OCI-LY7 (cell line): Measurements from ENCODE around the gene SGMS2. TPM values are rescaled to one million over a fixed set of nuclear protein-coding genes. Genes with fewer than 3 reads are reported as not detected.

Experiments used
- BruUV-seq: library from RNA; stranded (reverse); fragments of 400-500 nt; replicated peaks from 2 replicates; lab custom pipeline; 2021; lab: Mats Ljungman, UMichigan
- CTCF ChIA-PET: fragments of 300-600 bp; sonication (Branson Sonifier 250); formaldehyde crosslinking; loops from one replicate; lab custom pipeline; 2022; ENCODE audit warnings: antibody characterized with exemption; ENCODE audit not compliant: unreplicated experiment; lab: Charles Lee
- POLR2A ChIA-PET: fragments of 300-600 bp; sonication (Branson Sonifier 250); formaldehyde crosslinking; loops from one replicate; lab custom pipeline; 2022; ENCODE audit warnings: antibody characterized with exemption; lab: Charles Lee
- DNase-seq: peaks from one replicate; pipeline ENCODE4 v3.0.0-alpha.2; 2015; ENCODE audit warnings: low spot score
- H2AFZ ChIP-seq: fragments of 200-600 bp; sonication (generic), shearing (Covaris generic); 2 replicates; pipeline ENCODE4 v1.6.1; 2014; ENCODE audit warnings: mild to moderate bottlenecking, antibody characterized with exemption, low read length, moderate library complexity
- H3K27ac ChIP-seq: fragments of 200-600 bp; sonication (generic); 2 replicates; pipeline ENCODE4 v1.5.1; 2014; ENCODE audit warnings: mixed run types, low read depth, mild to moderate bottlenecking, moderate library complexity, low read length, inconsistent platforms; ENCODE audit not compliant: poor library complexity, severe bottlenecking
- H3K36me3 ChIP-seq: fragments of 200-600 bp; sonication (generic); 2 replicates; pipeline ENCODE4 v1.6.1; 2014; ENCODE audit warnings: mild to moderate bottlenecking, antibody characterized with exemption, low read length, moderate library complexity, mixed read lengths; ENCODE audit not compliant: insufficient read depth
- H3K4me1 ChIP-seq: fragments of 200-600 bp; sonication (generic); 2 replicates; pipeline ENCODE4 v1.5.1; 2014; ENCODE audit warnings: mild to moderate bottlenecking, low read length; ENCODE audit not compliant: insufficient read depth, poor library complexity, severe bottlenecking
- H3K4me2 ChIP-seq: fragments of 200-600 bp; sonication (generic); 2 replicates; pipeline ENCODE4 v1.6.1; 2014; ENCODE audit warnings: mild to moderate bottlenecking, low read length
- H3K4me3 ChIP-seq: fragments of 200-600 bp; sonication (generic); 2 replicates; pipeline ENCODE4 v1.5.1; 2014; ENCODE audit warnings: mild to moderate bottlenecking, low read depth, low read length; ENCODE audit not compliant: poor library complexity, severe bottlenecking
- H3K79me2 ChIP-seq: fragments of 200-600 bp; sonication (generic); 2 replicates; pipeline ENCODE4 v1.6.1; 2016; ENCODE audit warnings: low read depth, mild to moderate bottlenecking, low read length, moderate library complexity, mixed read lengths; ENCODE audit not compliant: insufficient read depth
- H3K9me2 ChIP-seq: fragments of 200-600 bp; sonication (generic); 2 replicates; pipeline ENCODE4 v1.6.1; 2016; ENCODE audit warnings: mild to moderate bottlenecking, low read length, mixed read lengths; ENCODE audit not compliant: insufficient read depth
- H3K9me3 ChIP-seq: fragments of 200-600 bp; sonication (generic); 2 replicates; pipeline ENCODE4 v1.6.1; 2014; ENCODE audit warnings: mild to moderate bottlenecking, mixed run types, low read length, mixed read lengths
- H4K20me1 ChIP-seq: fragments of 200-600 bp; sonication (generic); 2 replicates; pipeline ENCODE4 v1.6.1; 2014; ENCODE audit warnings: mild to moderate bottlenecking, antibody characterized with exemption, low read length, moderate library complexity, mixed read lengths; ENCODE audit not compliant: insufficient read depth
- EZH2phosphoT487 ChIP-seq: fragments of 200-600 bp; sonication (generic); IDR thresholded peaks from 2 replicates; pipeline ENCODE4 v1.6.1; 2018; ENCODE audit warnings: low read depth, borderline replicate concordance, mild to moderate bottlenecking, mixed run types, antibody characterized with exemption, low read length, moderate library complexity, mixed read lengths
- intact Hi-C: fragments of 100-400 bp; cut with micrococcal nuclease; formaldehyde crosslinking; loops from one replicate; pipeline ENCODE4 v1.10.0; 2022; ENCODE audit not compliant: unreplicated experiment
- total RNA-seq, 2 experiments: library from RNA; depleted of rRNA in 1 of 2; stranded (reverse); fragments of >200 nt in 1 of 2; shearing (Covaris generic) in 1 of 2; gene quantifications; 2 replicates each; pipeline ENCODE4 v1.2.3, GENCODE V29; 2014 to 2022
- TF ChIP-seq, protein P1 (sequence below): fragments of 200-600 bp; sonication (generic); conservative IDR thresholded peaks from 2 replicates; pipeline ENCODE4 v1.5.1; 2014; ENCODE audit warnings: mild to moderate bottlenecking, antibody characterized with exemption, low read length, moderate library complexity, mixed read lengths

Gene SGMS2
- total RNA-seq, 2 experiments from 2014 or later = not detected

DNA sequence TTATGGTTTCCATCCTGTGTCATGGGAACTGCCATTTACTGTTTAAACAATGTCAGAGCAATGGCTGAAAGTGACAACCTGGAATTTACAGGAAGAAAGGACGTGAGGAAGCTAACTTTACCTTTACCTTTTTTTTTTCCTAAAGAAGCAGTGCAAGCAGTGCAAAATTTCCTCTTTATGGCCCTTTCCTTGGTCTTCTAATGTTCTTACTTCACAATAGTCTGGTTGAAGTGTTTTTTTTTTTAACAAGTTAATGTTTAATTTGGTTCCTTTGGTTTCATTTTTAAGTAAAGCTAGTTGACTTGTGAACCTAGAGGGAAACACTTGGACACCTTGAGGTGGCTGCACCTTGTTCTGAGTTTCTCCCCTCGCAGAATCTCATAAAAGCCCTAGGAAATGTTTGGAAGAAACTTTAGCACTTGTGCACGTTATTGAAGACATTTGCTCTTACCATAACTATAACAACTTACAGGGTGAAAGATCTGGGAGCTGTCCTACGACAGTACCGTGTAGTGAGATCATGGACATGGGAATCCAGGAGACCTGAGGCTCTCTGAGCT is 1.8 kb downstream of the SGMS2 start:
- POLR2A ChIA-PET = interaction anchor here (0.6 to 1.2 kb wide), 5 partner anchors 17 to 676 kb away, joined by 3 to 6 read pairs (median 3); no protein-coding TSS in a partner anchor
- Histone ChIP-seq H4K20me1 (no peaks in the 10 kb centered on the region), H2AFZ (no peak overlapping the region), H3K36me3 (no peaks in the 10 kb centered on the region), H3K9me2 (no peaks in the 10 kb centered on the region), H3K4me3 (no peak overlapping the region), H3K79me2 (no peaks in the 10 kb centered on the region), H3K27ac (no peak overlapping the region), H3K4me1 (no peaks in the 10 kb centered on the region), H3K9me3 (no peaks in the 10 kb centered on the region), H3K4me2 (no peak overlapping the region)
- CTCF ChIA-PET = no interaction called here
- TF ChIP-seq, protein P1, sequence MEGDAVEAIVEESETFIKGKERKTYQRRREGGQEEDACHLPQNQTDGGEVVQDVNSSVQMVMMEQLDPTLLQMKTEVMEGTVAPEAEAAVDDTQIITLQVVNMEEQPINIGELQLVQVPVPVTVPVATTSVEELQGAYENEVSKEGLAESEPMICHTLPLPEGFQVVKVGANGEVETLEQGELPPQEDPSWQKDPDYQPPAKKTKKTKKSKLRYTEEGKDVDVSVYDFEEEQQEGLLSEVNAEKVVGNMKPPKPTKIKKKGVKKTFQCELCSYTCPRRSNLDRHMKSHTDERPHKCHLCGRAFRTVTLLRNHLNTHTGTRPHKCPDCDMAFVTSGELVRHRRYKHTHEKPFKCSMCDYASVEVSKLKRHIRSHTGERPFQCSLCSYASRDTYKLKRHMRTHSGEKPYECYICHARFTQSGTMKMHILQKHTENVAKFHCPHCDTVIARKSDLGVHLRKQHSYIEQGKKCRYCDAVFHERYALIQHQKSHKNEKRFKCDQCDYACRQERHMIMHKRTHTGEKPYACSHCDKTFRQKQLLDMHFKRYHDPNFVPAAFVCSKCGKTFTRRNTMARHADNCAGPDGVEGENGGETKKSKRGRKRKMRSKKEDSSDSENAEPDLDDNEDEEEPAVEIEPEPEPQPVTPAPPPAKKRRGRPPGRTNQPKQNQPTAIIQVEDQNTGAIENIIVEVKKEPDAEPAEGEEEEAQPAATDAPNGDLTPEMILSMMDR = no peak
- no peak for TF ChIP-seq EZH2phosphoT487
- intact Hi-C loops = no loop called here
- no peak for DNase-seq
- no TSS peak for BruUV-seq

DNA sequence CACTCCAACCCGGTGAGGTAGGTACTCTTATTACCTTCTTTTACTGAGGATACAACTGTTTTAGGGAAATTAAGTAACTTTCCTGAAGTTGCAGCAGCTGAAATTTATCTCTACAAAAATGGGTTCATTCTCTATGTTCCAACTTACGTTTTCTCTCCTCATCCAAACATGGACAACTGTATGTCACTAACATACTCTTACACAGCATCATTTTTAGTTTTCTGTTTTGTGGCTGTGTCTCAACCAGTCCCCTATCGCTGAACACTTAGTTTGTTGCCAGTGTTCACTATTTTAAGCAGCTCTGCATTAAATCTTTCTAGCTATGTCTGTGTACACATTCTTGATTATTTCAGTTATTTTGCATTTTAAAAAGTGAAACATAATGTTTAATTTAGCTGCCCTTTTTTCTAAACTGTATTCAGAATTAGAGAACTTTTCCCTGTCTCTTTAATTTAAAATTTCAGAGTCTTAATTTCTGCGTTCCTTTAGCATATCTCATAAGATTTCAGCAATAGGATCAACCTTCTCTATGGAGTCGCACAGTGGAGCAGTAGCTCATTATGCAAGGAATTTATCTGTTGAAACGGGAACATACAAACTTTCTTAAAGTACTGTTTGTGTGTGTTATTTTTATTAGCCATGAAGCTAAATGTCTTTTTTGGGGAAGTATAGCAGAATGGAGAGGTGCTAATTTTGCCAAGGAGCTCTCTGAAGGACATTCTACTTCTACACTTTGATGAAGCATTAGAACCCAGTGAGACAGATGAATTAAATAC is 3.8 kb downstream of the SGMS2 start:
- H3K36me3 ChIP-seq = no peaks in the 10 kb centered on the region
- H2AFZ ChIP-seq = no peak overlapping the region
- H3K79me2 ChIP-seq = no peaks in the 10 kb centered on the region
- H3K9me3 ChIP-seq = no peaks in the 10 kb centered on the region
- TF ChIP-seq EZH2phosphoT487 = no peak
- TF ChIP-seq, protein P1 = no peak
- no peaks in the 10 kb centered on the region for H4K20me1 ChIP-seq
- ChIA-PET POLR2A (no interaction called here), CTCF (no interaction called here)
- intact Hi-C loops = no loop called here
- H3K4me3 ChIP-seq = no peak overlapping the region
- BruUV-seq = no TSS peak
- no peaks in the 10 kb centered on the region for H3K9me2 ChIP-seq
- no peaks in the 10 kb centered on the region for H3K4me1 ChIP-seq
- no peak for DNase-seq
- H3K4me2 ChIP-seq = no peak overlapping the region
- H3K27ac ChIP-seq = no peak overlapping the region

DNA sequence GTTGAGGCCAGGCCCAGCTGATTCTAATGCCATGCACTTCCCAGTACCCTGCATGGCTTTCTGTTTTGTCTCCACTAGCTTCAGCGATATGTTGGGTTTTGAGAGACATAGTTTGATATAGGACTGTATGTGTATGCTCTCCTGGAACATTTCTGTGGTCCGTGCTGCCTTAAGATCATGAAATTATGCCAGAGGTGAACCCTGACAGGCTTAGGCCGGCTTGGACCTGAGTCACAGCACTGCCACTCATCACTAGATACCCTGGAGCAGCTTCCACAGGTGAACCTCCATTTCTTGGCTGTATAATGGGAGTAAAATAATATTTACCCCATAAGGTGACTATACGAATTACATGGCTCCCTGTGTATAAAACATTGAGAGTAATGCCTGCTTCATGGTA is 6.4 kb downstream of the SGMS2 start:
- ChIA-PET POLR2A (no interaction called here), CTCF (no interaction called here)
- BruUV-seq = no TSS peak
- no peak overlapping the region for H3K4me3 ChIP-seq
- H3K9me3 ChIP-seq = no peaks in the 10 kb centered on the region
- intact Hi-C loops = no loop called here
- H3K9me2 ChIP-seq = no peaks in the 10 kb centered on the region
- no peak overlapping the region for H2AFZ ChIP-seq
- no peaks in the 10 kb centered on the region for H3K36me3 ChIP-seq
- no peak overlapping the region for H3K4me2 ChIP-seq
- DNase-seq = no peak
- H3K79me2 ChIP-seq = no peaks in the 10 kb centered on the region
- H4K20me1 ChIP-seq = no peaks in the 10 kb centered on the region
- no peak overlapping the region for H3K27ac ChIP-seq
- TF ChIP-seq, protein P1 = no peak
- TF ChIP-seq EZH2phosphoT487 = no peak
- no peaks in the 10 kb centered on the region for H3K4me1 ChIP-seq
